Endothelial cell of umbilical vein (primary cell): ENCODE results near the gene SPOUT1.
"Not testable (repeated sequence)": the region's sequence is repeated elsewhere in the genome, so short reads cannot be mapped to it uniquely, and the experiment has no call there.

Source experiments
- EZH2 ChIP-seq: IDR thresholded peaks from 2 replicates; pipeline ENCODE4 v1.6.1; 2012; ENCODE audit warnings: borderline replicate concordance, low read depth, mild to moderate bottlenecking, moderate library complexity, low read length, inconsistent platforms; ENCODE audit not compliant: severe bottlenecking
- FOS ChIP-seq: IDR thresholded peaks from 2 replicates; pipeline ENCODE4 v1.6.1; 2011; ENCODE audit warnings: mild to moderate bottlenecking, low read length, moderate library complexity, borderline replicate concordance; ENCODE audit not compliant: insufficient read depth
- GATA2 ChIP-seq: IDR thresholded peaks from 2 replicates; pipeline ENCODE4 v1.7.0; 2011; ENCODE audit warnings: low read depth, mild to moderate bottlenecking, moderate library complexity, mixed read lengths, low read length; ENCODE audit not compliant: insufficient read length, insufficient read depth
- JUN ChIP-seq: IDR thresholded peaks from 2 replicates; pipeline ENCODE4 v1.6.1; 2011; ENCODE audit warnings: borderline replicate concordance, low read depth; ENCODE audit not compliant: insufficient read length, insufficient read depth
- MYC ChIP-seq: IDR thresholded peaks from one replicate; pipeline ENCODE4 v1.6.1; 2011; ENCODE audit warnings: mild to moderate bottlenecking, low read depth, low read length
- POLR2A ChIP-seq: IDR thresholded peaks from 2 replicates; pipeline ENCODE4 v1.6.1; 2012; ENCODE audit warnings: low read depth, mild to moderate bottlenecking, control low read depth, low read length
- POLR2AphosphoS5 ChIP-seq: IDR thresholded peaks from 2 replicates; pipeline ENCODE4 v1.6.1; 2012; ENCODE audit warnings: low read depth, mild to moderate bottlenecking, control low read depth, low read length, moderate library complexity; ENCODE audit not compliant: insufficient read depth
- TF ChIP-seq, protein P1 (sequence below), 2 donors: IDR thresholded peaks; 1 replicate in 1 of 2; 2 replicates in 1 of 2; pipeline ENCODE4 v1.5.1; 2011; ENCODE audit warnings: low read length in 2 of 2, mild to moderate bottlenecking in 2 of 2, moderate library complexity in 2 of 2, control low read depth in 1 of 2, inconsistent platforms in 1 of 2, low read depth in 1 of 2; ENCODE audit not compliant: insufficient read depth in 1 of 2; ENCODE audit errors: extremely low read depth in 1 of 2
- TF ChIP-seq, protein P2 (sequence below): IDR thresholded peaks from 2 replicates; pipeline ENCODE4 v1.6.1; 2011; ENCODE audit not compliant: insufficient read depth, insufficient read length

DNA sequence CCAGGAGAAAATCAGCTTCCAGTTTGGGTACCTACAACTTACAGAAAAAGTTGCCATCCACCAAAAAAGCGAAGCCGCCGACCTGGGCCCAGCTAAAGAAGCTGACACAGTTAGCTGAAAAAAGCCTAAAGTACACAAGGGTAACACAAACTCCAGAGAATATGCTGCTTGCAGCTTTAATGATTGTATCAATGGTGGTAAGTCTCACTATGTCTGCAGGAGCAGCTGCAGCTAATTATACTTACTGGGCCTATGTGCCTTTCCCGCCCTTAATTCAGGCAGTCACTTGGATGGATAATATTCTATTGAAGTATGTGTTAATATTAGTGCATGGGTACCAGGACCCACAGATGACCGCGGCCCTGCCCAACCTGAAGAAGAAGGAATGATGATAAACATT is 24.9 kb upstream of the SPOUT1 start:
- not testable (repeated sequence) for TF ChIP-seq POLR2A, EZH2, FOS, JUN, POLR2AphosphoS5, MYC, GATA2
- TF ChIP-seq, protein P1, sequence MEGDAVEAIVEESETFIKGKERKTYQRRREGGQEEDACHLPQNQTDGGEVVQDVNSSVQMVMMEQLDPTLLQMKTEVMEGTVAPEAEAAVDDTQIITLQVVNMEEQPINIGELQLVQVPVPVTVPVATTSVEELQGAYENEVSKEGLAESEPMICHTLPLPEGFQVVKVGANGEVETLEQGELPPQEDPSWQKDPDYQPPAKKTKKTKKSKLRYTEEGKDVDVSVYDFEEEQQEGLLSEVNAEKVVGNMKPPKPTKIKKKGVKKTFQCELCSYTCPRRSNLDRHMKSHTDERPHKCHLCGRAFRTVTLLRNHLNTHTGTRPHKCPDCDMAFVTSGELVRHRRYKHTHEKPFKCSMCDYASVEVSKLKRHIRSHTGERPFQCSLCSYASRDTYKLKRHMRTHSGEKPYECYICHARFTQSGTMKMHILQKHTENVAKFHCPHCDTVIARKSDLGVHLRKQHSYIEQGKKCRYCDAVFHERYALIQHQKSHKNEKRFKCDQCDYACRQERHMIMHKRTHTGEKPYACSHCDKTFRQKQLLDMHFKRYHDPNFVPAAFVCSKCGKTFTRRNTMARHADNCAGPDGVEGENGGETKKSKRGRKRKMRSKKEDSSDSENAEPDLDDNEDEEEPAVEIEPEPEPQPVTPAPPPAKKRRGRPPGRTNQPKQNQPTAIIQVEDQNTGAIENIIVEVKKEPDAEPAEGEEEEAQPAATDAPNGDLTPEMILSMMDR (IDR thresholded peaks at IDR 0.05; ENCODE audit: extremely low read depth in 1 of 2, insufficient read depth in 1 of 2, low read depth in 1 of 2, low read length in 2 of 2): not testable (repeated sequence)
- TF ChIP-seq, protein P2, sequence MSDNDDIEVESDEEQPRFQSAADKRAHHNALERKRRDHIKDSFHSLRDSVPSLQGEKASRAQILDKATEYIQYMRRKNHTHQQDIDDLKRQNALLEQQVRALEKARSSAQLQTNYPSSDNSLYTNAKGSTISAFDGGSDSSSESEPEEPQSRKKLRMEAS: not testable (repeated sequence)
